MM.1S (cell line): ENCODE measurements around the gene NUCB2.

ENCODE experiments used
- DNase-seq: peaks from one replicate; pipeline ENCODE4 v3.0.0-alpha.2; 2015
- H2AFZ ChIP-seq: fragments of 300-600 bp; sonication (generic); 2 replicates; pipeline ENCODE4 v1.6.0; 2016; ENCODE audit warnings: antibody characterized with exemption, low read length
- H3F3A ChIP-seq: fragments of 300-600 bp; sonication (generic); 2 replicates; pipeline ENCODE4 v1.6.1; 2016; ENCODE audit warnings: mild to moderate bottlenecking, antibody characterized with exemption, low read length, moderate library complexity, mixed read lengths; ENCODE audit not compliant: insufficient read depth
- H3K27ac ChIP-seq: fragments of 300-600 bp; sonication (generic); 2 replicates; pipeline ENCODE4 v1.5.1; 2016; ENCODE audit warnings: mild to moderate bottlenecking, low read length
- H3K27me3 ChIP-seq: fragments of 300-600 bp; sonication (generic); replicated peaks from 2 replicates; pipeline ENCODE4 v1.6.0; 2016; ENCODE audit warnings: low read length; ENCODE audit not compliant: insufficient read depth
- H3K36me3 ChIP-seq: fragments of 300-600 bp; sonication (generic); replicated peaks from 2 replicates; pipeline ENCODE4 v1.6.1; 2016; ENCODE audit warnings: mild to moderate bottlenecking, low read length, mixed read lengths; ENCODE audit not compliant: insufficient read depth
- H3K4me1 ChIP-seq: fragments of 300-600 bp; sonication (generic); 2 replicates; pipeline ENCODE4 v1.6.1; 2016; ENCODE audit warnings: low read length, mixed read lengths
- H3K4me2 ChIP-seq: fragments of 300-600 bp; sonication (generic); 2 replicates; pipeline ENCODE4 v1.6.0; 2016; ENCODE audit warnings: low read depth, low read length
- H3K4me3 ChIP-seq: fragments of 300-600 bp; sonication (generic); 2 replicates; pipeline ENCODE4 v1.5.1; 2016; ENCODE audit warnings: low read length, mixed read lengths
- H3K79me2 ChIP-seq: fragments of 300-600 bp; sonication (generic); 2 replicates; pipeline ENCODE4 v1.6.1; 2016; ENCODE audit warnings: mixed run types, low read length, mixed read lengths
- H3K9ac ChIP-seq: fragments of 300-600 bp; sonication (generic); 2 replicates; pipeline ENCODE4 v1.6.1; 2016; ENCODE audit warnings: low read length, mixed read lengths
- H3K9me2 ChIP-seq: fragments of 300-600 bp; sonication (generic); replicated peaks from 2 replicates; pipeline ENCODE4 v1.6.1; 2016; ENCODE audit warnings: mild to moderate bottlenecking, low read length, mixed read lengths; ENCODE audit not compliant: insufficient read depth
- H3K9me3 ChIP-seq: fragments of 300-600 bp; sonication (generic); replicated peaks from 2 replicates; pipeline ENCODE4 v1.6.1; 2016; ENCODE audit warnings: mild to moderate bottlenecking, low read length, mixed read lengths; ENCODE audit not compliant: insufficient read depth
- H4K20me1 ChIP-seq: fragments of 300-600 bp; sonication (generic); 2 replicates; pipeline ENCODE4 v1.6.1; 2016; ENCODE audit warnings: mild to moderate bottlenecking, low read length, moderate library complexity, mixed read lengths; ENCODE audit not compliant: insufficient read depth
- CTCF ChIP-seq: fragments of 300-600 bp; sonication (generic); IDR thresholded peaks from 2 replicates; pipeline ENCODE4 v1.5.1; 2016; ENCODE audit warnings: antibody characterized with exemption, low read length, mixed read lengths
- EZH2 ChIP-seq: fragments of 300-600 bp; sonication (generic); optimal IDR thresholded peaks from 2 replicates; pipeline ENCODE3; 2017; ENCODE audit warnings: low read depth, mild to moderate bottlenecking, antibody characterized with exemption, low read length, mixed read lengths
- EZH2phosphoT487 ChIP-seq: fragments of 300-600 bp; sonication (generic); IDR thresholded peaks from 2 replicates; pipeline ENCODE4 v1.6.1; 2018; ENCODE audit warnings: antibody characterized with exemption, low read length

Gene NUCB2

GRCh38 chr11:17313349-17314231 is 37.1 kb downstream of the NUCB2 start:
- no peak overlapping the region for H3K9ac ChIP-seq
- no peaks in the 10 kb centered on the region for H3K36me3 ChIP-seq
- H3K9me3 ChIP-seq: no peaks in the 10 kb centered on the region
- TF ChIP-seq EZH2 (no peak), CTCF (no peak), EZH2phosphoT487 (no peak)
- H3K4me1 ChIP-seq: no peaks in the 10 kb centered on the region
- no peak overlapping the region for H2AFZ ChIP-seq
- DNase-seq: no peak
- no peaks in the 10 kb centered on the region for H3F3A ChIP-seq
- no peak overlapping the region for H3K4me2 ChIP-seq
- H3K4me3 ChIP-seq: no peak overlapping the region
- no peaks in the 10 kb centered on the region for H3K79me2 ChIP-seq
- H3K9me2 ChIP-seq: no peaks in the 10 kb centered on the region
- no peaks in the 10 kb centered on the region for H4K20me1 ChIP-seq
- H3K27me3 ChIP-seq: no peaks in the 10 kb centered on the region
- H3K27ac ChIP-seq: no peak overlapping the region

- H3K9me2 ChIP-seq: no peaks in the 10 kb centered on the region
- H3K4me2 ChIP-seq: no peak overlapping the region
- H3K79me2 ChIP-seq: no peaks in the 10 kb centered on the region
- no peak overlapping the region for H2AFZ ChIP-seq
- no peak overlapping the region for H3K4me3 ChIP-seq
- DNase-seq: no peak
- no peaks in the 10 kb centered on the region for H3K27me3 ChIP-seq
- H4K20me1 ChIP-seq: no peaks in the 10 kb centered on the region
- no peak overlapping the region for H3K27ac ChIP-seq
- H3K36me3 ChIP-seq: no peaks in the 10 kb centered on the region
- TF ChIP-seq EZH2phosphoT487: no peak
- TF ChIP-seq CTCF: no peak
- no peak for TF ChIP-seq EZH2
- H3K4me1 ChIP-seq: no peaks in the 10 kb centered on the region
- H3F3A ChIP-seq: no peaks in the 10 kb centered on the region
- H3K9me3 ChIP-seq: no peaks in the 10 kb centered on the region
- H3K9ac ChIP-seq: no peak overlapping the region
These were observed 37.7 kb downstream of the NUCB2 start for GRCh38 chr11:17314232-17314547.

- Histone ChIP-seq H2AFZ (no peak overlapping the region), H3K36me3 (no peaks in the 10 kb centered on the region), H3K9me2 (no peaks in the 10 kb centered on the region), H3K79me2 (no peaks in the 10 kb centered on the region), H3K4me1 (no peaks in the 10 kb centered on the region), H3K4me2 (no peak overlapping the region), H3F3A (no peaks in the 10 kb centered on the region), H3K4me3 (no peak overlapping the region), H3K27ac (no peak overlapping the region), H3K9me3 (no peaks in the 10 kb centered on the region), H3K27me3 (no peaks in the 10 kb centered on the region), H4K20me1 (no peaks in the 10 kb centered on the region), H3K9ac (no peak overlapping the region)
- TF ChIP-seq CTCF: no peak
- TF ChIP-seq EZH2phosphoT487: no peak
- no peak for TF ChIP-seq EZH2
- DNase-seq: no peak
These were observed 38.4 kb downstream of the NUCB2 start for GRCh38 chr11:17314904-17315426.
